Cardiac fibroblast (primary cell): ENCODE measurements around the gene AKIP1.

Experiments used
- DNase-seq, 2 donors: peaks; one replicate each; pipeline versions ENCODE4 v3.0.0 to v3.0.0-alpha.2; 2010; ENCODE audit warnings: low read depth in 2 of 2
- H3K4me3 ChIP-seq, 2 donors: replicated peaks in 1 of 2; 1 replicate in 1 of 2; 2 replicates in 1 of 2; pipeline ENCODE4 v1.5.1; 2011; ENCODE audit warnings: low read depth in 2 of 2, low read length in 2 of 2, mild to moderate bottlenecking in 2 of 2, moderate library complexity in 1 of 2
- CTCF ChIP-seq: IDR thresholded peaks from one replicate; pipeline ENCODE4 v1.5.1; 2011; ENCODE audit warnings: low read depth, mild to moderate bottlenecking, low read length, inconsistent platforms

The AKIP1 gene

GRCh38 chr11:8899119-8899753 is 11.8 kb upstream of the AKIP1 start:
- no peak overlapping the region for H3K4me3 ChIP-seq
- no peak for DNase-seq
- TF ChIP-seq CTCF = no peak

- no peak for TF ChIP-seq CTCF
- no peak overlapping the region for H3K4me3 ChIP-seq
- peak; percentile 71 to 96 for DNase-seq
Measured at GRCh38 chr11:8905528-8906165, 5.3 kb upstream of the AKIP1 start.

GRCh38 chr11:8907116-8907515 is 3.9 kb upstream of the AKIP1 start:
- no peak overlapping the region for H3K4me3 ChIP-seq
- DNase-seq = no peak
- TF ChIP-seq CTCF = no peak

DNA sequence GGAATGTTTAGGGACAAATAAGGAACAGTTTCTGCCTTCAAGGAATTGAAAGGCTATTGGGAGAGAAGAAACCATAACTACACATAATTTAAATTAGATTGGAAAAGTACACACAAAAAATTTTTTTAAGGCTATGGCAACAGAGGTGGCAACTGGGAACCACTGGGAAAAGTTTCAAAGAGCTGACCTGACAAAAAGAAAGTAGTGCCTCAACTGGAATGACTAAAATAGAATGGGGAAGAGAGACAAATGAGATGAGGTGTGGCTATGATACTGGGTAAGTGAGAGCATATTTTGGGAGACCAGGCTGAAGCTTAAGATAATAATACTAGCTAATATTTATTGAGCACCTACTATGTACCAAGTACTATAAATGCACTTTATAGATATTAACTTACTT is 2.9 kb upstream of the AKIP1 start:
- no peak overlapping the region for H3K4me3 ChIP-seq
- DNase-seq = no peak
- no peak for TF ChIP-seq CTCF

DNA sequence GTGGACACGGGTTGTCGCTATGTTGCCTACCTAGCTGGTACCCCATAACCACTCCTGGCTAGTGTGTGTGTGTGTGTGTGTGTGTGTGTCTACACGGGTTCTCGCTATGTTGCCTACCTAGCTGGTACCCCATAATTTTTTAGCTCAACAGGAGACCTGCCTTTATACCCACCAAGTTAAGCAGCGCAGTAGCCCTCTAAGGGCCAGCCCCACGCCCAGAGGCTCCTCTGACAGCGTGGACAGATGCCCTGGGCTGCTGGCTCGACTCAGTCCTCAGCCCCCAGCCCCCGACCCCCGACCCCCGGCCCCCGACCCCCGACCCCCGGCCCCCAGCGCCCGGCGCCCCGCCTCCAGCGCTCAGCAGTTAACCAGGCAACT is 351 bp upstream of the AKIP1 start:
- DNase-seq = no peak
- no peak for TF ChIP-seq CTCF
- H3K4me3 ChIP-seq = peak overlapping the region; percentile 53 to 85

GRCh38 chr11:8913961-8914660 is 3.1 kb downstream of the AKIP1 start:
- H3K4me3 ChIP-seq = peak overlapping the region in 1 of 2 donors; percentile 20
- peak; percentile 53 to 64 for DNase-seq
- peak; percentile 69 for TF ChIP-seq CTCF
